Measurements from ENCODE around the gene AHCYL2. TPM values are rescaled to one million over a fixed set of nuclear protein-coding genes. Genes with fewer than 3 reads are reported as not detected.

AHCYL2 gene
- total RNA-seq, 1 experiment from 2014 or later, result 17.0 TPM

GRCh38 chr7:129255800-129256199 is 31.0 kb downstream of the AHCYL2 start:
- Histone ChIP-seq H2AFZ (ENCODE audit: low read depth, low read length, poor library complexity, severe bottlenecking) (no peak overlapping the region), H3K36me3 (ENCODE audit: control insufficient read depth in 1 of 2, insufficient read depth in 2 of 2, low read length in 2 of 2) (no peaks in the 10 kb centered on the region), H3K27ac (ENCODE audit: low read depth, low read length) (no peak overlapping the region), H3K4me3 (replicated peaks in 1 of 2; ENCODE audit: low read depth in 1 of 2, low read length in 2 of 2) (no peak overlapping the region), H3K9me2 (ENCODE audit: insufficient read depth) (no peaks in the 10 kb centered on the region), H3K9me3 (ENCODE audit: control insufficient read depth in 1 of 2, insufficient read depth in 1 of 2, low read depth in 1 of 2, low read length in 2 of 2) (no peaks in the 10 kb centered on the region), H3K27me3 (ENCODE audit: insufficient read depth, low read length) (no peaks in the 10 kb centered on the region), H4K20me1 (ENCODE audit: insufficient read depth) (no peaks in the 10 kb centered on the region), H3K9ac (ENCODE audit: low read length) (no peak overlapping the region), H3K4me1 (ENCODE audit: control insufficient read depth in 1 of 2, insufficient read depth in 2 of 2, low read length in 2 of 2) (no peaks in the 10 kb centered on the region), H3K79me2 (ENCODE audit: insufficient read depth, low read length) (no peaks in the 10 kb centered on the region), H3K4me2 (ENCODE audit: low read length) (no peak overlapping the region)
- CTCF ChIA-PET, result no interaction called here
- POLR2A ChIA-PET, result no interaction called here
- BruUV-seq (replicated peaks), result no TSS peak
- RAD21 ChIA-PET (ENCODE audit: low non-redundant PET in 1 of 2, low total read pairs in 2 of 2, uncharacterized antibody in 2 of 2, unreplicated experiment in 2 of 2), result no interaction called here
- no peak for DNase-seq (ENCODE audit: low read depth, low spot score)
- no peak for ATAC-seq
- no peak for TF ChIP-seq TCF7L2 (IDR thresholded peaks at IDR 0.05; ENCODE audit: borderline replicate concordance, extremely low read depth, insufficient read depth, insufficient read length)
- TF ChIP-seq EGR1 (IDR thresholded peaks at IDR 0.05; ENCODE audit: low read depth), result no peak
- no peak for TF ChIP-seq SP1 (IDR thresholded peaks at IDR 0.05; ENCODE audit: low read depth)
- no peak for TF ChIP-seq CTCF (IDR thresholded peaks at IDR 0.05 in 2 of 3, conservative IDR thresholded peaks at IDR 0.05 in 1 of 3; ENCODE audit: borderline replicate concordance in 1 of 3, insufficient read depth in 1 of 3, low read depth in 2 of 3, low read length in 2 of 3)
- TF ChIP-seq POLR2AphosphoS5 (IDR thresholded peaks at IDR 0.05; ENCODE audit: low read depth, low read length), result no peak
- no peak for TF ChIP-seq CEBPB (IDR thresholded peaks at IDR 0.05; ENCODE audit: low read depth)
- TF ChIP-seq SIN3A (IDR thresholded peaks at IDR 0.05; ENCODE audit: low read depth), result no peak
- TF ChIP-seq MAX (IDR thresholded peaks at IDR 0.05), result no peak
- no peak for TF ChIP-seq FOSL1 (IDR thresholded peaks at IDR 0.05; ENCODE audit: low read depth)
- TF ChIP-seq EZH2 (IDR thresholded peaks at IDR 0.05), result no peak
- TF ChIP-seq POLR2A (IDR thresholded peaks at IDR 0.05; ENCODE audit: borderline replicate concordance, extremely low read depth, insufficient read depth, insufficient read length), result no peak
- intact Hi-C loops (cut with micrococcal nuclease), result no loop called here

Data from HCT116 (cell line).